GM21360 (cell line): ENCODE results near the gene KASH5.
"Not testable (repeated sequence)": the region's sequence is repeated elsewhere in the genome, so short reads cannot be mapped to it uniquely, and the experiment has no call there.

Experiments used
- ATAC-seq: cut with Tn5 transposase; IDR thresholded peaks from one replicate; pipeline ENCODE4 v1.9.1; 2021; ENCODE audit warnings: mild to moderate bottlenecking, moderate library complexity; ENCODE audit not compliant: unreplicated experiment

Gene KASH5

GRCh38 chr19:49361438-49362047, 26.5 kb upstream of the KASH5 start:
- no peak for ATAC-seq

- no peak for ATAC-seq
Measured at GRCh38 chr19:49362048-49362928, 25.8 kb upstream of the KASH5 start, which contains the start of gene TEAD2. Gene TEAD2, minus strand, starts transcription at chr19:49362416. Its CDS starts 2,341 bp downstream, at chr19:49360075.

- no peak for ATAC-seq
Measured at GRCh38 chr19:49362929-49363267, 25.2 kb upstream of the KASH5 start.

- no peak for ATAC-seq
Measured at GRCh38 chr19:49363268-49364082, 24.6 kb upstream of the KASH5 start, which contains the start of gene DKKL1. Gene DKKL1, plus strand, starts transcription at chr19:49363877. Its CDS starts 122 bp downstream, at chr19:49363999.

GRCh38 chr19:49364083-49364737, 23.8 kb upstream of the KASH5 start:
- ATAC-seq: no peak

GRCh38 chr19:49366110-49366509, 21.9 kb upstream of the KASH5 start:
- no peak for ATAC-seq

GRCh38 chr19:49368711-49369358, 19.2 kb upstream of the KASH5 start:
- ATAC-seq: no peak

- no peak for ATAC-seq
Measured at GRCh38 chr19:49371184-49371583, 16.9 kb upstream of the KASH5 start.

- ATAC-seq: not testable (repeated sequence)
Measured at GRCh38 chr19:49373174-49373573, 14.9 kb upstream of the KASH5 start.

GRCh38 chr19:49374665-49375434, 13.2 kb upstream of the KASH5 start:
- ATAC-seq: no peak

- ATAC-seq: no peak
Measured at GRCh38 chr19:49378512-49378911, 9.5 kb upstream of the KASH5 start.

GRCh38 chr19:49380391-49380790, 7.7 kb upstream of the KASH5 start:
- no peak for ATAC-seq

GRCh38 chr19:49382639-49383038, 5.4 kb upstream of the KASH5 start:
- no peak for ATAC-seq

- no peak for ATAC-seq
Measured at GRCh38 chr19:49383599-49383998, 4.5 kb upstream of the KASH5 start.

- no peak for ATAC-seq
Measured at GRCh38 chr19:49389406-49389805, 1.4 kb downstream of the KASH5 start.

- ATAC-seq: no peak
Measured at GRCh38 chr19:49390131-49390928, 2.3 kb downstream of the KASH5 start.

- no peak for ATAC-seq
Measured at GRCh38 chr19:49390929-49391359, 2.9 kb downstream of the KASH5 start.

- ATAC-seq: peak; percentile 57
Measured at GRCh38 chr19:49391581-49392399, 3.7 kb downstream of the KASH5 start.
